Transverse colon (tissue), 4 donors: ENCODE results near the gene NTMT1. TPM values are rescaled to one million over a fixed set of nuclear protein-coding genes. Genes with fewer than 3 reads are reported as not detected.

Source experiments
- DNase-seq: peaks from one replicate; pipeline ENCODE4 v3.0.0-alpha.2; 2019
- H3K27ac ChIP-seq, 4 donors: fragments of 200-600 bp; sonication (generic); 2 replicates each; pipeline ENCODE4 v1.5.1; 2016 to 2018; ENCODE audit warnings: inconsistent platforms in 4 of 4
- H3K27me3 ChIP-seq: fragments of 200-600 bp; sonication (generic); 2 replicates; pipeline ENCODE4 v1.5.1; 2017; ENCODE audit warnings: inconsistent platforms
- H3K36me3 ChIP-seq, 4 donors: fragments of 200-600 bp; sonication (generic); 2 replicates each; pipeline ENCODE4 v1.5.1; 2017 to 2019; ENCODE audit warnings: inconsistent platforms in 4 of 4
- H3K4me1 ChIP-seq, 4 donors: fragments of 200-600 bp; sonication (generic); 2 replicates each; pipeline ENCODE4 v1.5.1; 2017 to 2020; ENCODE audit warnings: inconsistent platforms in 4 of 4
- H3K4me3 ChIP-seq, 4 donors: fragments of 200-600 bp; sonication (generic); 1 replicate in 1 of 4; 2 replicates in 3 of 4; pipeline versions ENCODE4 v1.5.1 to v1.6.1; 2017 to 2019; ENCODE audit warnings: inconsistent platforms in 4 of 4
- H3K9me3 ChIP-seq, 2 donors: fragments of 200-600 bp; sonication (generic); 2 replicates each; pipeline ENCODE4 v1.5.1; 2017 to 2019; ENCODE audit warnings: inconsistent platforms in 2 of 2
- CTCF ChIP-seq, 5 experiments: fragments of 200-600 bp in 3 of 5; fragments of 450-650 bp in 2 of 5; sonication (generic) in 3 of 5; IDR thresholded peaks; 1 replicate in 2 of 5; 2 replicates in 3 of 5; pipeline ENCODE4 v1.5.1; 2016 to 2017; ENCODE audit warnings: antibody characterized with exemption in 5 of 5, inconsistent platforms in 3 of 5, mild to moderate bottlenecking in 2 of 5, moderate library complexity in 1 of 5
- EP300 ChIP-seq: sonication (generic); formaldehyde crosslinking; IDR thresholded peaks from one replicate; pipeline ENCODE4 v1.6.1; 2017; ENCODE audit warnings: antibody characterized with exemption, low read depth
- POLR2A ChIP-seq: fragments of 450-650 bp; IDR thresholded peaks from one replicate; pipeline ENCODE4 v1.6.1; 2016; ENCODE audit warnings: antibody characterized with exemption, mild to moderate bottlenecking, moderate library complexity
- POLR2AphosphoS5 ChIP-seq, 3 donors: sonication (generic); formaldehyde crosslinking; IDR thresholded peaks; one replicate each; pipeline ENCODE4 v1.6.1; 2016; ENCODE audit warnings: antibody characterized with exemption in 3 of 3
- WGBS, 2 donors: methylation state at CpG; one replicate each; pipeline ENCODE4 v1.1.5; 2018; ENCODE audit warnings: low coverage in 1 of 2; 5-methylcytosine and 5-hydroxymethylcytosine counted together
- in situ Hi-C, 4 donors: fragments of 200-750 bp; cut with MboI; loops; one replicate each; pipeline versions ENCODE4 v1.15.0 to v1.15.1; 2017; ENCODE audit warnings: low sequenced_read_pairs in 3 of 4, low pct_ligation_motif_present in 1 of 4, low pct_unique_long_range_greater_than_20kb in 1 of 4
- intact Hi-C: fragments of 100-400 bp; cut with DNase I; formaldehyde crosslinking; loops from one replicate; pipeline ENCODE4 v1.15.1; 2023; ENCODE audit warnings: low total_unique reads
- total RNA-seq, 4 donors: library from RNA; depleted of rRNA; stranded (reverse); fragments of >200 nt; gene quantifications; one replicate each; pipeline ENCODE4 v1.1.0, GENCODE V29; 2016

NTMT1 gene
- total RNA-seq, 4 donors from 2014 or later = 11.3 to 19.1 (median 14.3) TPM

- in situ Hi-C loops (no loop called here), intact Hi-C loops (no loop called here)
- H3K27me3 ChIP-seq = peaks cover 7% of the 10 kb centered on the region
- H3K27ac ChIP-seq = peak overlapping the region in 1 of 4 donors; percentile 93
- DNase-seq = no peak
- no peak for TF ChIP-seq POLR2A
- no peak for TF ChIP-seq CTCF (IDR thresholded peaks at IDR 0.05)
- no peak for TF ChIP-seq EP300
- no peak for TF ChIP-seq POLR2AphosphoS5 (IDR thresholded peaks at IDR 0.05)
- peak overlapping the region in 1 of 4 donors; percentile 79 for H3K4me3 ChIP-seq
- 49 to 70% methylated on average over 7 to 9 of the region's 9 CpGs for WGBS, 2 donors
- H3K36me3 ChIP-seq = no peaks in the 10 kb centered on the region
- no peaks in the 10 kb centered on the region for H3K9me3 ChIP-seq
- H3K4me1 ChIP-seq = peaks cover 18 to 52% (median 30%) of the 10 kb centered on the region in 4 donors
Observed at GRCh38 chr9:129624947-129625346, 1.0 kb upstream of the NTMT1 start.

GRCh38 chr9:129626625-129627284, 792 bp downstream of the NTMT1 start:
- H3K4me1 ChIP-seq = peaks cover 22 to 54% (median 26%) of the 10 kb centered on the region in 4 donors
- peak overlapping the region; percentile 88 to 93 (median 90) for H3K27ac ChIP-seq
- H3K4me3 ChIP-seq = peak overlapping the region; percentile 52 to 79 (median 60)
- in situ Hi-C loops (no loop called here), intact Hi-C loops (no loop called here)
- WGBS, 2 donors = 2 to 3% methylated on average over 8 to 20 of the region's 20 CpGs
- no peaks in the 10 kb centered on the region for H3K27me3 ChIP-seq
- peak; percentile 53 for DNase-seq
- no peaks in the 10 kb centered on the region for H3K36me3 ChIP-seq
- no peaks in the 10 kb centered on the region for H3K9me3 ChIP-seq
- no peak for TF ChIP-seq POLR2A
- TF ChIP-seq CTCF (IDR thresholded peaks at IDR 0.05) = peak in 1 of 5 experiments; percentile 12
- TF ChIP-seq EP300 = no peak
- TF ChIP-seq POLR2AphosphoS5 (IDR thresholded peaks at IDR 0.05) = peak in 1 of 3 donors; percentile 32

- TF ChIP-seq CTCF (IDR thresholded peaks at IDR 0.05) (no peak), EP300 (no peak), POLR2A (no peak)
- Histone ChIP-seq H3K36me3 (no peaks in the 10 kb centered on the region), H3K27ac (peak overlapping the region; percentile 88 to 93 (median 90)), H3K4me3 (peak overlapping the region in 3 of 4 donors; percentile 58 to 79 (median 62)), H3K9me3 (no peaks in the 10 kb centered on the region), H3K27me3 (no peaks in the 10 kb centered on the region), H3K4me1 (peaks cover 22 to 54% (median 26%) of the 10 kb centered on the region in 4 donors)
- in situ Hi-C loops (no loop called here), intact Hi-C loops (no loop called here)
- 61 to 63% methylated on average over 5 to 11 of the region's 12 CpGs for WGBS, 2 donors
- DNase-seq = no peak
Observed at GRCh38 chr9:129627556-129628440, 1.8 kb downstream of the NTMT1 start.

GRCh38 chr9:129628709-129629108, 2.7 kb downstream of the NTMT1 start:
- no peak for DNase-seq
- peaks cover 22 to 54% (median 26%) of the 10 kb centered on the region in 4 donors for H3K4me1 ChIP-seq
- intact Hi-C loops = no loop called here
- in situ Hi-C loops = no loop called here
- H3K9me3 ChIP-seq = no peaks in the 10 kb centered on the region
- TF ChIP-seq POLR2AphosphoS5 (IDR thresholded peaks at IDR 0.05) (no peak), EP300 (no peak), POLR2A (no peak), CTCF (IDR thresholded peaks at IDR 0.05) (no peak)
- 59 to 80% methylated on average over 5 to 6 of the region's 6 CpGs for WGBS, 2 donors
- no peaks in the 10 kb centered on the region for H3K27me3 ChIP-seq
- no peak overlapping the region for H3K27ac ChIP-seq
- H3K36me3 ChIP-seq = peaks cover 0 to under 1% (median 0%) of the 10 kb centered on the region in 4 donors
- no peak overlapping the region for H3K4me3 ChIP-seq
